ENCODE measurements around the gene MTMR10.

- no peak for TF ChIP-seq CTCF (IDR thresholded peaks at IDR 0.05; ENCODE audit: poor library complexity, severe bottlenecking)
- no peak for TF ChIP-seq EP300 (conservative IDR thresholded peaks at IDR 0.05; ENCODE audit: poor library complexity, severe bottlenecking)
- TF ChIP-seq REST (IDR thresholded peaks at IDR 0.05; ENCODE audit: borderline replicate concordance) = no peak
- TF ChIP-seq EZH2 (IDR thresholded peaks at IDR 0.05; ENCODE audit: borderline replicate concordance, insufficient read depth, low read length, poor library complexity, severe bottlenecking) = no peak
- TF ChIP-seq RAD21 (conservative IDR thresholded peaks at IDR 0.05) = no peak
- no peak for TF ChIP-seq POLR2AphosphoS5 (IDR thresholded peaks at IDR 0.05)
- TF ChIP-seq SMC3 (conservative IDR thresholded peaks at IDR 0.05; ENCODE audit: poor library complexity) = no peak
- TF ChIP-seq TAF1 (IDR thresholded peaks at IDR 0.05; ENCODE audit: low read depth) = no peak
- TF ChIP-seq MXI1 (conservative IDR thresholded peaks at IDR 0.05; ENCODE audit: poor library complexity, severe bottlenecking) = no peak
Observed at GRCh38 chr15:31027910-31028578, 36.6 kb upstream of the MTMR10 start.

Measured in neural cell (in vitro differentiated cells).